ENCODE results near the gene DPF3. TPM values are rescaled to one million over a fixed set of nuclear protein-coding genes. Genes with fewer than 3 reads are reported as not detected.

Gene DPF3
- total RNA-seq, 1 experiment from 2014 or later = 1.9 TPM

- Mint-ChIP-seq H3K4me1 (ENCODE audit: insufficient read depth, unreplicated experiment) (peaks cover 11% of the 10 kb centered on the region), H3K27me3 (ENCODE audit: insufficient read depth, unreplicated experiment) (no peaks in the 10 kb centered on the region), H3K36me3 (ENCODE audit: insufficient read depth, unreplicated experiment) (no peaks in the 10 kb centered on the region), H3K27ac (ENCODE audit: low read depth, unreplicated experiment) (no peak overlapping the region), H3K9me3 (ENCODE audit: unreplicated experiment) (no peaks in the 10 kb centered on the region), H3K4me3 (ENCODE audit: unreplicated experiment) (no peak overlapping the region)
- no TSS peak for BruUV-seq (replicated peaks)
- ChIA-PET CTCF (interaction anchor here (0.6 kb wide), 1 partner anchor 242 kb away, joined by 4 read pairs; no protein-coding TSS in a partner anchor), POLR2A (interaction anchor here (1.7 kb wide), 1 partner anchor 19 kb away, joined by 5 read pairs; no protein-coding TSS in a partner anchor)
- intact Hi-C loops (cut with micrococcal nuclease) = no loop called here
- no peak for DNase-seq (ENCODE audit: unreplicated experiment)
- TF ChIP-seq CTCF (IDR thresholded peaks at IDR 0.05; ENCODE audit: unreplicated experiment) = no peak
These were observed 315.4 kb downstream of the DPF3 start for GRCh38 chr14:72578514-72578913.

- CTCF ChIA-PET = no interaction called here
- DNase-seq (ENCODE audit: unreplicated experiment) = no peak
- no peaks in the 10 kb centered on the region for H3K27me3 Mint-ChIP-seq (ENCODE audit: insufficient read depth, unreplicated experiment)
- H3K27ac Mint-ChIP-seq (ENCODE audit: low read depth, unreplicated experiment) = no peak overlapping the region
- BruUV-seq (replicated peaks) = no TSS peak
- intact Hi-C loops (cut with micrococcal nuclease) = no loop called here
- TF ChIP-seq CTCF (IDR thresholded peaks at IDR 0.05; ENCODE audit: unreplicated experiment) = no peak
- H3K9me3 Mint-ChIP-seq (ENCODE audit: unreplicated experiment) = no peaks in the 10 kb centered on the region
- peaks cover 11% of the 10 kb centered on the region for H3K4me1 Mint-ChIP-seq (ENCODE audit: insufficient read depth, unreplicated experiment)
- no peaks in the 10 kb centered on the region for H3K36me3 Mint-ChIP-seq (ENCODE audit: insufficient read depth, unreplicated experiment)
- H3K4me3 Mint-ChIP-seq (ENCODE audit: unreplicated experiment) = no peak overlapping the region
- POLR2A ChIA-PET = interaction anchor here (0.6 to 1.7 kb wide), 2 partner anchors 18 to 317 kb away, joined by 3 to 5 read pairs; partner anchors contain the start of gene DPF3
These were observed 316.4 kb downstream of the DPF3 start for GRCh38 chr14:72577521-72577920.

GRCh38 chr14:72576258-72576657 is 317.6 kb downstream of the DPF3 start:
- H3K4me3 Mint-ChIP-seq (ENCODE audit: unreplicated experiment) = no peak overlapping the region
- ChIA-PET CTCF (interaction anchor here (0.6 to 0.7 kb wide), 2 partner anchors 59 to 125 kb away, joined by 3 read pairs; no protein-coding TSS in a partner anchor), POLR2A (interaction anchor here (1.4 kb wide), 1 partner anchor 55 kb away, joined by 3 read pairs; no protein-coding TSS in a partner anchor)
- intact Hi-C loops (cut with micrococcal nuclease) = no loop called here
- H3K27ac Mint-ChIP-seq (ENCODE audit: low read depth, unreplicated experiment) = no peak overlapping the region
- no peaks in the 10 kb centered on the region for H3K36me3 Mint-ChIP-seq (ENCODE audit: insufficient read depth, unreplicated experiment)
- no TSS peak for BruUV-seq (replicated peaks)
- DNase-seq (ENCODE audit: unreplicated experiment) = peak; percentile 21
- H3K4me1 Mint-ChIP-seq (ENCODE audit: insufficient read depth, unreplicated experiment) = peaks cover 11% of the 10 kb centered on the region
- TF ChIP-seq CTCF (IDR thresholded peaks at IDR 0.05; ENCODE audit: unreplicated experiment) = no peak
- H3K27me3 Mint-ChIP-seq (ENCODE audit: insufficient read depth, unreplicated experiment) = no peaks in the 10 kb centered on the region
- H3K9me3 Mint-ChIP-seq (ENCODE audit: unreplicated experiment) = no peaks in the 10 kb centered on the region

- peaks cover 11% of the 10 kb centered on the region for H3K4me1 Mint-ChIP-seq (ENCODE audit: insufficient read depth, unreplicated experiment)
- no peak for TF ChIP-seq CTCF (IDR thresholded peaks at IDR 0.05; ENCODE audit: unreplicated experiment)
- H3K9me3 Mint-ChIP-seq (ENCODE audit: unreplicated experiment) = no peaks in the 10 kb centered on the region
- no peaks in the 10 kb centered on the region for H3K27me3 Mint-ChIP-seq (ENCODE audit: insufficient read depth, unreplicated experiment)
- H3K4me3 Mint-ChIP-seq (ENCODE audit: unreplicated experiment) = no peak overlapping the region
- H3K27ac Mint-ChIP-seq (ENCODE audit: low read depth, unreplicated experiment) = no peak overlapping the region
- BruUV-seq (replicated peaks) = no TSS peak
- CTCF ChIA-PET = no interaction called here
- no peaks in the 10 kb centered on the region for H3K36me3 Mint-ChIP-seq (ENCODE audit: insufficient read depth, unreplicated experiment)
- POLR2A ChIA-PET = interaction anchor here (0.6 kb wide), 1 partner anchor 18 kb away, joined by 4 read pairs; no protein-coding TSS in a partner anchor
- DNase-seq (ENCODE audit: unreplicated experiment) = no peak
- intact Hi-C loops (cut with micrococcal nuclease) = no loop called here
These were observed 319.2 kb downstream of the DPF3 start for GRCh38 chr14:72574715-72575114.
